WTC11 (cell line): ENCODE measurements around the gene IL27RA. TPM values are rescaled to one million over a fixed set of nuclear protein-coding genes. Genes with fewer than 3 reads are reported as not detected.

Experiments used
- ATAC-seq: fragments of 200-7000 bp; cut with Tn5 transposase; 2 replicates; pipeline ENCODE4 v1.10.0; 2021; ENCODE audit warnings: mild to moderate bottlenecking, moderate library complexity
- CTCF ChIA-PET: fragments of 300-600 bp; sonication (Branson Sonifier 250); formaldehyde crosslinking; loops from one replicate; lab custom pipeline; 2021; ENCODE audit warnings: antibody characterized with exemption; lab: Charles Lee
- POLR2A ChIA-PET: fragments of 350-600 bp; sonication (Branson Sonifier 250); formaldehyde crosslinking; loops from one replicate; lab custom pipeline; 2021; ENCODE audit warnings: antibody characterized with exemption; lab: Charles Lee
- DNase-seq: peaks from one replicate; pipeline ENCODE4 v3.0.0; 2021; ENCODE audit warnings: low spot score
- H3K27ac Mint-ChIP-seq: 2 replicates; pipeline ENCODE4 v1.8.0; 2021; ENCODE audit warnings: mixed read lengths
- H3K27me3 Mint-ChIP-seq: 2 replicates; pipeline ENCODE4 v1.8.0; 2021; ENCODE audit warnings: low read depth, mild to moderate bottlenecking, moderate library complexity, mixed read lengths
- H3K36me3 Mint-ChIP-seq: 2 replicates; pipeline ENCODE4 v1.8.0; 2021; ENCODE audit warnings: mixed read lengths
- H3K4me1 Mint-ChIP-seq: 2 replicates; pipeline ENCODE4 v1.8.0; 2022; ENCODE audit warnings: mixed read lengths
- H3K4me3 Mint-ChIP-seq: 2 replicates; pipeline ENCODE4 v1.8.0; 2021; ENCODE audit warnings: mild to moderate bottlenecking, moderate library complexity, mixed read lengths
- H3K9me3 Mint-ChIP-seq: 2 replicates; pipeline ENCODE4 v1.8.0; 2021; ENCODE audit warnings: mixed read lengths
- ARID4B ChIP-seq: sonication (generic); formaldehyde crosslinking; IDR thresholded peaks from 2 replicates; pipeline ENCODE4 v1.8.0; 2023; ENCODE audit warnings: missing genetic modification reagents, mild to moderate bottlenecking, borderline replicate concordance
- ATF3 ChIP-seq: sonication (generic); formaldehyde crosslinking; conservative IDR thresholded peaks from 2 replicates; pipeline ENCODE4 v1.8.1; 2022; ENCODE audit warnings: mild to moderate bottlenecking, missing genetic modification reagents
- CREM ChIP-seq: sonication (generic); formaldehyde crosslinking; IDR thresholded peaks from 2 replicates; pipeline ENCODE4 v1.8.1; 2022; ENCODE audit warnings: mild to moderate bottlenecking, missing genetic modification reagents, moderate library complexity
- ESRRA ChIP-seq: sonication (generic); formaldehyde crosslinking; IDR thresholded peaks from 2 replicates; pipeline ENCODE4 v1.8.1; 2022; ENCODE audit warnings: mild to moderate bottlenecking, missing genetic modification reagents, borderline replicate concordance
- ETV6 ChIP-seq: sonication (generic); formaldehyde crosslinking; IDR thresholded peaks from 2 replicates; pipeline ENCODE4 v1.8.1; 2022; ENCODE audit warnings: mild to moderate bottlenecking, missing genetic modification reagents
- GABPB1 ChIP-seq: sonication (generic); formaldehyde crosslinking; IDR thresholded peaks from 2 replicates; pipeline ENCODE4 v1.8.1; 2023; ENCODE audit warnings: mild to moderate bottlenecking, missing genetic modification reagents
- GRHL2 ChIP-seq: fragments of 250-450 bp; sonication (Bioruptor Pico); IDR thresholded peaks from 2 replicates; pipeline ENCODE4 v1.8.0; 2022; ENCODE audit warnings: mild to moderate bottlenecking, moderate library complexity; ENCODE audit not compliant: insufficient replicate concordance, severe bottlenecking
- GTF2I ChIP-seq: fragments of 250-450 bp; sonication (Bioruptor Pico); conservative IDR thresholded peaks from 2 replicates; pipeline ENCODE4 v1.4.0; 2021; ENCODE audit warnings: mild to moderate bottlenecking
- HMGXB4 ChIP-seq: sonication (generic); formaldehyde crosslinking; IDR thresholded peaks from 2 replicates; pipeline ENCODE4 v1.8.1; 2023; ENCODE audit warnings: mild to moderate bottlenecking, moderate library complexity, missing genetic modification reagents
- JUN ChIP-seq: sonication (generic); formaldehyde crosslinking; IDR thresholded peaks from 2 replicates; pipeline ENCODE4 v1.8.0; 2023; ENCODE audit warnings: mild to moderate bottlenecking, missing genetic modification reagents
- MLX ChIP-seq: sonication (generic); formaldehyde crosslinking; IDR thresholded peaks from 2 replicates; pipeline ENCODE4 v1.8.1; 2023; ENCODE audit warnings: mild to moderate bottlenecking, missing genetic modification reagents, moderate library complexity
- NFE2L1 ChIP-seq: sonication (generic); formaldehyde crosslinking; IDR thresholded peaks from 2 replicates; pipeline ENCODE4 v1.8.1; 2023; ENCODE audit warnings: missing genetic modification reagents
- OVOL2 ChIP-seq: fragments of 250-450 bp; sonication (Bioruptor Pico); IDR thresholded peaks from 2 replicates; pipeline ENCODE4 v1.9.0; 2021; ENCODE audit warnings: mild to moderate bottlenecking, borderline replicate concordance
- SMAD3 ChIP-seq: sonication (generic); formaldehyde crosslinking; IDR thresholded peaks from 2 replicates; pipeline ENCODE4 v1.8.0; 2022; ENCODE audit warnings: missing genetic modification reagents, mild to moderate bottlenecking, borderline replicate concordance
- SOX15 ChIP-seq: fragments of 250-450 bp; sonication (Bioruptor Pico); IDR thresholded peaks from 2 replicates; pipeline ENCODE4 v1.9.0; 2021; ENCODE audit warnings: mild to moderate bottlenecking
- SP1 ChIP-seq: sonication (generic); formaldehyde crosslinking; conservative IDR thresholded peaks from 2 replicates; pipeline ENCODE4 v1.8.1; 2022; ENCODE audit warnings: missing genetic modification reagents
- TEAD4 ChIP-seq: sonication (generic); formaldehyde crosslinking; IDR thresholded peaks from 2 replicates; pipeline ENCODE4 v1.8.0; 2022; ENCODE audit warnings: mild to moderate bottlenecking, missing genetic modification reagents
- TP53 ChIP-seq: sonication (generic); formaldehyde crosslinking; IDR thresholded peaks from 2 replicates; pipeline ENCODE4 v1.8.1; 2023; ENCODE audit warnings: mild to moderate bottlenecking, missing genetic modification reagents
- ZBTB43 ChIP-seq: sonication (generic); formaldehyde crosslinking; IDR thresholded peaks from 2 replicates; pipeline ENCODE4 v1.8.1; 2023; ENCODE audit warnings: mild to moderate bottlenecking, missing genetic modification reagents
- ZNF263 ChIP-seq: sonication (generic); formaldehyde crosslinking; IDR thresholded peaks from 2 replicates; pipeline ENCODE4 v1.8.1; 2022; ENCODE audit warnings: low read depth, mild to moderate bottlenecking, moderate library complexity, missing genetic modification reagents
- ZNF423 ChIP-seq: fragments of 250-450 bp; sonication (Bioruptor Pico); IDR thresholded peaks from 2 replicates; pipeline ENCODE4 v2.1.2; 2022; ENCODE audit warnings: mild to moderate bottlenecking, moderate library complexity
- ZSCAN18 ChIP-seq: fragments of 250-450 bp; sonication (Bioruptor Pico); IDR thresholded peaks from 2 replicates; pipeline ENCODE4 v2.1.2; 2022; ENCODE audit warnings: mild to moderate bottlenecking, moderate library complexity
- total RNA-seq: library from RNA; stranded (reverse); gene quantifications from 3 replicates; pipeline ENCODE4 v1.2.3, GENCODE V29; 2021

Gene IL27RA
- total RNA-seq, 1 experiment from 2014 or later: 12.2 TPM

GRCh38 chr19:14059652-14060155 lies 28.1 kb downstream of the IL27RA start (continued):
- TF ChIP-seq ZNF423 (CRISPR knock-in tag) (no peak), HMGXB4 (CRISPR knock-in tag) (no peak), ESRRA (CRISPR knock-in tag) (no peak), SOX15 (CRISPR knock-in tag) (no peak), TP53 (CRISPR knock-in tag) (no peak), GTF2I (CRISPR knock-in tag) (no peak), NFE2L1 (CRISPR knock-in tag) (no peak), ETV6 (CRISPR knock-in tag) (no peak), SP1 (CRISPR knock-in tag) (no peak), SMAD3 (CRISPR knock-in tag) (no peak), ZBTB43 (CRISPR knock-in tag) (no peak)

- no peak for ATAC-seq
- no peak for TF ChIP-seq SMAD3 (CRISPR knock-in tag)
- no peak for TF ChIP-seq GABPB1 (CRISPR knock-in tag)
- no peak for TF ChIP-seq ZNF263 (CRISPR knock-in tag)
- no peak for TF ChIP-seq MLX (CRISPR knock-in tag)
- TF ChIP-seq CREM (CRISPR knock-in tag): no peak
- no peak for TF ChIP-seq ZBTB43 (CRISPR knock-in tag)
- TF ChIP-seq ZSCAN18 (CRISPR knock-in tag): no peak
- no peak for TF ChIP-seq ZNF423 (CRISPR knock-in tag)
- TF ChIP-seq ATF3 (CRISPR knock-in tag): no peak
- TF ChIP-seq SOX15 (CRISPR knock-in tag): no peak
- TF ChIP-seq GTF2I (CRISPR knock-in tag): no peak
- TF ChIP-seq JUN: no peak
- TF ChIP-seq GRHL2 (CRISPR knock-in tag): no peak
- TF ChIP-seq TEAD4 (CRISPR knock-in tag): no peak
- no peak for TF ChIP-seq ARID4B (CRISPR knock-in tag)
- TF ChIP-seq OVOL2 (CRISPR knock-in tag): no peak
- TF ChIP-seq HMGXB4 (CRISPR knock-in tag): no peak
Measured at GRCh38 chr19:14061081-14061749, 29.7 kb downstream of the IL27RA start.

More at GRCh38 chr19:14061081-14061749, 29.7 kb downstream of the IL27RA start:
- H3K36me3 Mint-ChIP-seq: no peaks in the 10 kb centered on the region
- peaks cover 16% of the 10 kb centered on the region for H3K4me1 Mint-ChIP-seq
- no peak overlapping the region for H3K4me3 Mint-ChIP-seq
- POLR2A ChIA-PET: no interaction called here
- H3K27me3 Mint-ChIP-seq: peaks cover 32% of the 10 kb centered on the region
- no peaks in the 10 kb centered on the region for H3K9me3 Mint-ChIP-seq
- DNase-seq: no peak
- H3K27ac Mint-ChIP-seq: no peak overlapping the region
- CTCF ChIA-PET: interaction anchor here (1.4 to 7.8 kb wide), 5 partner anchors 10 to 180 kb away, joined by 3 to 187 read pairs (median 14); partner anchors contain the start of gene MISP3
